NCI-H1092 treated with DMSO at 0.1 percent for 48 hours (cell line): Measurements from ENCODE around the gene SAMM50.
A peak's percentile ranks its signal among the peaks of the same experiment; 100 is the strongest.

Source experiments
- DNase-seq: peaks from one replicate; lab custom pipeline; 2025; lab: John Stamatoyannopoulos, UW

The SAMM50 gene

GRCh38 chr22:44029069-44029468 is 73.8 kb downstream of the SAMM50 start:
- DNase-seq = no peak

- no peak for DNase-seq
These were observed 74.9 kb downstream of the SAMM50 start for GRCh38 chr22:44030051-44030701.

DNA sequence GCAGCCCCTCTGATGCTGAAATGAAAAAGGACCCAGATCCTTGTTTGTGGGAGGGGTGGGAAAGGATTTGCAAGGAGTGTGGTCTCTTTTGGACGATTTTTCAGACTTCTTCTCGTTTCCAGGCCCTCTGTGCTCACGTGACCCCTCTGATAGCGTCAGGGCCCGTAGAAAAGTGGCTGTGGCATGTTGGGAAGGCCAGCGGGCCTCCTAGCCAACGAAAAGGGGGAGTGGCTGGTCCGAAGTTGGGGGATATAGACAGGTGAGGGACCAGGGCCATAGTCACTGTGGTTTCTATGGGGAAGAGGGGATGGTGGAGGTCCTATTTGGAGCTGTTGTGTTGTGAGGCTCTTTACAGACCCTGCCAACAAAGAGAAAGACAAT is 75.5 kb downstream of the SAMM50 start:
- no peak for DNase-seq

DNA sequence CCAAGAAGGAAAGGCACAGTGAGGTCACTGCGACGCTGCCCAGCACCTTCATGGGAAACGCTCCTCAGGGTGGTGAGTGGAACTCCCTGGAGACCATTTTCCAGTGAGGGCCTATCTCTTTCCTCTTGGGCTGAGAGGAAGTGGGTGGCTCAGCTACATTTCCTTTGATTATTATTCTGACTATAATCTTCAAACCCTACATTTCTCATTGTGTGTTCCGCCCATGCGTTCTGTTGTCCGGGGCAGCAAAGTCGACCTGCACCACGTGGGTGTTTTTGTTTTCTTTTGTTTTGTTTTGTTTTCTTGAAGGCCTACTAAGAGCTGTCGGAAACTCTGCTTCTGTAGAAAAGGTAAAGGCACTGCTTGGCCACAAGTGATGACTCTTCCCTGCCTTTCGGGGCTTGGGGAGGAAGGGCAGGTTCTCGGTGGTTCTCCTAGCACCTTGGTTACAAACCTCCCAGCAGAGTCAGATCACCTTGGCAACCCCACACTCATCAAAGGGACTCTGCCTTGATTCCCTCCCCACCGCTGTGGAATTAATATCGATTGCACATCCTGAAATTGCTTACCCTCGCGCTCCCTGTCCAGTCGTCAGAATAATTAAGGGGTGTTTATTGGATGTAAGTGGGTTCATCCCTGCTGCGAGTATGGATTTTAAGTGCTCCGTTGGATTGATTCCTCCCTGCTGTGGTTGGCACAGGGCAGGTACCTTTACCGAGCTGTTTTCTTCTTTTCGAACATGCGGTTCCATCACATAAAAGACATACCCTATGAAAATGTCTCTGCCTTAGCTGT is 76.1 kb downstream of the SAMM50 start:
- peak; percentile 11 for DNase-seq

DNA sequence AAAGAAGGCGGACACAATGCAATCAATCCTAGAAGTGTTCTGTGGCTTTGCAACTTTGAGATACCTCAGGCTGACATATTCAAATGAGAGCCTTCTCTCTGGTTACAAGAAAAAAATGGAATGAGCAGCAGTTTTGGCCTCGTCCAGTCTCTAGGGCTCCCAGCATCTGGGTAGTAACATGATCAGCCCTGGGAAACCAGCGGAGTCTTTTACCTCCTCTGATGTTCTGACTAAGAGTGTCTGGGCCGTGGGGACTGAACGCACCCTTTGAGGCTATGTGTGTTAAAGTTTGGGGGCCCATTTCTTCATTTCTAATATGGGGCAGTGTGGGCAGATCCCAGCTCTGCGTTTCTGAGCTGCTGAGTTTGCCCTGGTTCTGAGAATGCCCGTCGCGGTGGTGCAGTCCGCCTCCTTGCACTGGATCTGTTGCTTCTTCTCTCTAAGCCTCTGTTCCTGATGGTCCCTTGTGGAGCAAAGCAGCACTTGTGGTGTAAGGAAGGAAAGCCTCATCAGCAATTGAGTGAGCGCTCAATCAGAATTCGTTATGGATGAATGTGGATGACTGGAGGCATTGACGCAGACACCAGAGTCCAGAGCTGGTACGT is 77.0 kb downstream of the SAMM50 start:
- DNase-seq = no peak

DNA sequence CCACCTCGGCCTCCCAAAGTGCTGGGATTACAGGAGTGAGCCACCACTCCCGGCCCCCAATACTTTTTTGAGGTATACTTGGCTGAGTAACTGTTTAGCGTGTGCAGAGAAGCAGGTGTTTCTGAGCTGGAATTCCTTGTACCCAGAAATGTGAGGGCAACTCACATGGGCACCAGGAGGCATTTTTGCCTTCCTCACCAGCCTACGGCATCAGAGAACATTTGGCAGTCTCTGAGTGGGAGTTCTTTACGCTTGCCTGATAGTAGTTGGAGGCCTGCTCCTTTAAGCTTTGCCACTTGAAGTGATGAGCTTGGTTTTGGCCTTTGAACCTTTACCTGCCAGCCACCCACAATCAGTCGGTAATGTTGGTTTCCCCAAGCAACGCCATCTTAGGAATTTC is 78.0 kb downstream of the SAMM50 start:
- no peak for DNase-seq

GRCh38 chr22:44033694-44034093 is 78.5 kb downstream of the SAMM50 start:
- no peak for DNase-seq

- DNase-seq = no peak
These were observed 82.5 kb downstream of the SAMM50 start for GRCh38 chr22:44037519-44038375.

DNA sequence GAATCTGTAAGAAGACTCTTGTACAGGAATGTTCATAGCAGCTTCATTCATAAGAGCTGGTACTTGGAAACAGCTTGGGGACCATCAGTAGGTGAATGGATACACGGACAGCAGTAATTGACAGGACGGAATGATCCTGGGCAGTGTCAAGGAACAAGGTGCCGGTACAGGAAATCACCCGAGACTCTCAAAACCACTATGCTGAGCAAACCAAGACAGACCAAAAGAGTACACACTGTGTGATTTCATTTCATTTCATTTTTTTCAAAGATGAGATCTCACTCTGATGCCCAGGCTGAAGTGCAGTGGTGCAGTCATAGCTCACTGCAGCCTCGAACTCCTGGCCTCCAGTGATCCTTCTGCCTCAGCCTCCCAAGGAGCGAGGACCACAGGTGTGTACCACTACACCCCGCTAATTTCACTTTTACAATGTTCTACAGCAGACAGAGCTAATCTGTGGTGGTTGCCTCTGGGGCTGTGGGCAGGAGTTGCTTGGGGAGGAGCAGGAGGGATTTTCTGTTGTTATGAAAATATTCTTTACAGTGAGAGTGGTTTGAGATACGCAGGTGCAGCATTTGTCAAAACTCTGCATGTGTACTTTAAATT is 84.4 kb downstream of the SAMM50 start:
- no peak for DNase-seq

GRCh38 chr22:44042249-44043218 is 87.3 kb downstream of the SAMM50 start:
- DNase-seq = no peak

GRCh38 chr22:44045145-44045544 is 89.9 kb downstream of the SAMM50 start:
- no peak for DNase-seq
